ENCODE measurements around the gene ABI3BP.

DNA sequence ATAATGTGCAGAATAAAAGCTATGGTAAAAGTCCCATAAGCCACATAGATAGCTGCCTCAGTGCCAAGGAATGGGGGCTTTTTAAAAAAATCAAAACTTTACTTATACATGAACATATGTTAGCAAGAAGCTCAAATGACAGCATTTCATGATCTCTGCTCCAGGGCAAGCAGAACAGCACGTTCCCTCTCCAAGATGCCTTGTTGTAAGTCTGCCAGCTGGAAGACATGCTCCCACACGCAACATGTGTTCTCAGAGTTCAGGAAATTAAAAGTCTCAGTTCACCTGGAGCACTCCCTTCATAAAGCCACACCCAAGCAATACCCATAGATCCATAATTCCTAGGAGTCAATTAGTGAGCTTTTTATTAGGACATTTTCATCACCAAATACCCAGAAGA lies 52.2 kb downstream of the ABI3BP start:
- TF ChIP-seq POLR2A (IDR thresholded peaks at IDR 0.05; ENCODE audit: low read length) (no peak), GATA1 (IDR thresholded peaks at IDR 0.05; ENCODE audit: low read depth, low read length) (no peak)
